ENCODE results near the gene HES7. TPM values are rescaled to one million over a fixed set of nuclear protein-coding genes. Genes with fewer than 3 reads are reported as not detected.

HES7 gene
- total and polyA plus RNA-seq, 2 donors from 2014 or later = 0.25 TPM; not detected in 1

GRCh38 chr17:8122422-8122923 is 1.4 kb downstream of the HES7 start:
- Histone ChIP-seq H3K36me3 (ENCODE audit: control insufficient read depth in 2 of 3, insufficient read depth in 3 of 3, low read length in 3 of 3) (no peaks in the 10 kb centered on the region), H3K27me3 (ENCODE audit: control insufficient read depth, insufficient read depth, low read length) (peaks cover 19% of the 10 kb centered on the region), H3K27ac (ENCODE audit: low read depth in 2 of 2, low read length in 2 of 2) (no peak overlapping the region), H3K9ac (ENCODE audit: low read length in 3 of 3) (peak overlapping the region in 2 of 3 donors; percentile 15 to 18), H3K4me1 (ENCODE audit: control insufficient read depth in 2 of 3, insufficient read depth in 2 of 3, low read depth in 1 of 3, low read length in 3 of 3) (peaks cover 3 to 53% (median 30%) of the 10 kb centered on the region in 3 donors), H3K4me3 (ENCODE audit: low read length in 3 of 3) (peak overlapping the region; percentile 33 to 36 (median 35)), H3K9me3 (ENCODE audit: control insufficient read depth in 2 of 3, insufficient read depth in 1 of 3, low read length in 3 of 3) (no peaks in the 10 kb centered on the region)
- intact Hi-C loops (cut with DNase I) = loop anchor here (10.0 kb wide), 1 partner anchor 62 kb away; no protein-coding TSS in a partner anchor
- no peak for TF ChIP-seq CTCF (IDR thresholded peaks at IDR 0.05; ENCODE audit: borderline replicate concordance, extremely low read depth, insufficient read depth)
- peak in 3 of 5 donors; percentile 25 to 53 (median 36) for DNase-seq
- FAIRE-seq = no peak

GRCh38 chr17:8121681-8122421 is 2.1 kb downstream of the HES7 start:
- H3K27me3 ChIP-seq (ENCODE audit: control insufficient read depth, insufficient read depth, low read length) = peaks cover 21% of the 10 kb centered on the region
- H3K36me3 ChIP-seq (ENCODE audit: control insufficient read depth in 2 of 3, insufficient read depth in 3 of 3, low read length in 3 of 3) = no peaks in the 10 kb centered on the region
- H3K4me1 ChIP-seq (ENCODE audit: control insufficient read depth in 2 of 3, insufficient read depth in 2 of 3, low read depth in 1 of 3, low read length in 3 of 3) = peaks cover 3 to 52% (median 30%) of the 10 kb centered on the region in 3 donors
- no peaks in the 10 kb centered on the region for H3K9me3 ChIP-seq (ENCODE audit: control insufficient read depth in 2 of 3, insufficient read depth in 1 of 3, low read length in 3 of 3)
- peak; percentile 57 for TF ChIP-seq CTCF (IDR thresholded peaks at IDR 0.05; ENCODE audit: borderline replicate concordance, extremely low read depth, insufficient read depth)
- H3K4me3 ChIP-seq (ENCODE audit: low read length in 3 of 3) = peak overlapping the region in 2 of 3 donors; percentile 35 to 36
- intact Hi-C loops (cut with DNase I) = loop anchor here (10.0 kb wide), 1 partner anchor 63 kb away; no protein-coding TSS in a partner anchor
- H3K27ac ChIP-seq (ENCODE audit: low read depth in 2 of 2, low read length in 2 of 2) = no peak overlapping the region
- peak overlapping the region in 1 of 3 donors; percentile 15 for H3K9ac ChIP-seq (ENCODE audit: low read length in 3 of 3)
- DNase-seq (peak; percentile 66 to 86 (median 82)), FAIRE-seq (no peak)

- no peak for TF ChIP-seq CTCF (IDR thresholded peaks at IDR 0.05; ENCODE audit: borderline replicate concordance, extremely low read depth, insufficient read depth)
- peaks cover 26% of the 10 kb centered on the region for H3K27me3 ChIP-seq (ENCODE audit: control insufficient read depth, insufficient read depth, low read length)
- FAIRE-seq (no peak), DNase-seq (no peak)
- intact Hi-C loops (cut with DNase I) = loop anchor here (10.0 kb wide), 1 partner anchor 63 kb away; no protein-coding TSS in a partner anchor
- no peaks in the 10 kb centered on the region for H3K9me3 ChIP-seq (ENCODE audit: control insufficient read depth in 2 of 3, insufficient read depth in 1 of 3, low read length in 3 of 3)
- no peaks in the 10 kb centered on the region for H3K36me3 ChIP-seq (ENCODE audit: control insufficient read depth in 2 of 3, insufficient read depth in 3 of 3, low read length in 3 of 3)
- peaks cover 3 to 52% (median 30%) of the 10 kb centered on the region in 3 donors for H3K4me1 ChIP-seq (ENCODE audit: control insufficient read depth in 2 of 3, insufficient read depth in 2 of 3, low read depth in 1 of 3, low read length in 3 of 3)
- H3K9ac ChIP-seq (ENCODE audit: low read length in 3 of 3) = no peak overlapping the region
- no peak overlapping the region for H3K27ac ChIP-seq (ENCODE audit: low read depth in 2 of 2, low read length in 2 of 2)
- no peak overlapping the region for H3K4me3 ChIP-seq (ENCODE audit: low read length in 3 of 3)
These were observed 2.6 kb downstream of the HES7 start for GRCh38 chr17:8121407-8121680.

All from kidney (tissue), 14 donors.